ENCODE results near the gene DCAF8. TPM values are rescaled to one million over a fixed set of nuclear protein-coding genes. Genes with fewer than 3 reads are reported as not detected.

DCAF8 gene
- total and polyA plus RNA-seq, 2 of the 4 experiments (the other 2 are of a cell fraction), result 83.3 to 83.8 TPM

GRCh38 chr1:160264795-160265307, 2.5 kb upstream of the DCAF8 start:
- Histone ChIP-seq H3K9ac (ENCODE audit: low read depth, low read length) (no peak overlapping the region), H2BK5ac (ENCODE audit: low read depth, low read length, poor library complexity, severe bottlenecking) (no peak overlapping the region), H4K20me1 (ENCODE audit: insufficient read depth, low read length) (peaks cover 10% of the 10 kb centered on the region; the same call in 1 of the 2 replicates), H2BK20ac (ENCODE audit: low read depth, low read length) (no peak overlapping the region), H4K91ac (ENCODE audit: insufficient read depth, low read depth, low read length) (no peak overlapping the region), H2BK15ac (ENCODE audit: low read depth, low read length) (no peak overlapping the region), H3K9me1 (ENCODE audit: insufficient read depth, low read length) (no peaks in the 10 kb centered on the region), H3K27me3 (ENCODE audit: control insufficient read depth, insufficient read depth, low read length) (no peaks in the 10 kb centered on the region), H2AFZ (replicated peaks; ENCODE audit: low read length, poor library complexity) (no peak overlapping the region), H3K4ac (ENCODE audit: low read depth, low read length) (no peak overlapping the region), H3K4me2 (ENCODE audit: low read depth, low read length) (no peak overlapping the region), H3K9me3 (ENCODE audit: control insufficient read depth, insufficient read depth, low read length) (no peaks in the 10 kb centered on the region), H3K14ac (replicated peaks; ENCODE audit: low read depth, low read length) (no peak overlapping the region), H3K79me1 (ENCODE audit: low read depth in 1 of 2, low read length in 2 of 2) (peaks cover 3 to 19% of the 10 kb centered on the region in 2 experiments; a peak in 2 of 4 replicates), H3K56ac (ENCODE audit: extremely low read depth, insufficient read depth, low read length) (no peak overlapping the region), H2AK9ac (replicated peaks; ENCODE audit: low read depth, low read length, poor library complexity) (no peak overlapping the region), H2BK120ac (ENCODE audit: low read depth, low read length) (no peak overlapping the region), H3K18ac (ENCODE audit: low read depth, low read length) (no peak overlapping the region), H3K36me3 (ENCODE audit: control insufficient read depth, insufficient read depth, low read length) (no peaks in the 10 kb centered on the region), H4K8ac (ENCODE audit: low read depth in 2 of 2, low read length in 2 of 2) (no peak overlapping the region), H4K5ac (ENCODE audit: low read depth, low read length) (no peak overlapping the region), H3K27ac (ENCODE audit: insufficient read depth, low read length) (no peak overlapping the region), H3K23ac (ENCODE audit: low read depth, low read length) (no peak overlapping the region), H3K4me3 (ENCODE audit: insufficient read depth, low read depth, low read length) (no peak overlapping the region), H3K4me1 (ENCODE audit: control insufficient read depth, insufficient read depth, low read length) (no peaks in the 10 kb centered on the region), H2AK5ac (ENCODE audit: low read depth, low read length) (no peak overlapping the region)
- POLR2A ChIA-PET (ENCODE audit: unreplicated experiment), result no interaction called here
- in situ Hi-C loops (cut with MboI; ENCODE audit: low sequenced_read_pairs) (no loop called here), intact Hi-C loops (cut with micrococcal nuclease) (no loop called here), dilution Hi-C loops (cut with HindIII; ENCODE audit: low sequenced_read_pairs, unreplicated experiment) (no loop called here)
- WGBS, 2 experiments (ENCODE audit: extremely low coverage in 2 of 2, insufficient read length in 1 of 2), result 67% methylated on average over 1 of the region's 4 CpGs; no CpG with 5 or more reads in 1 of the 2 experiments
- no TSS peak for BruUV-seq (replicated peaks)
- DNase-seq (no peak), ATAC-seq (ENCODE audit: low read depth) (no peak)
- no peak for TF ChIP-seq CHD1 (IDR thresholded peaks at IDR 0.05; ENCODE audit: low read depth, low read length)
- TF ChIP-seq RCOR1 (IDR thresholded peaks at IDR 0.05; ENCODE audit: insufficient replicate concordance, low read length), result no peak
- TF ChIP-seq RAD21 (IDR thresholded peaks at IDR 0.05; ENCODE audit: low read length), result no peak
- TF ChIP-seq POLR2A (IDR thresholded peaks at IDR 0.05; ENCODE audit: low read depth, low read length), result no peak
- no peak for TF ChIP-seq MAZ (IDR thresholded peaks at IDR 0.05; ENCODE audit: borderline replicate concordance, low read depth, low read length)
- no peak for TF ChIP-seq ELK1 (IDR thresholded peaks at IDR 0.05; ENCODE audit: borderline replicate concordance, low read depth, low read length)
- no peak for TF ChIP-seq BHLHE40 (IDR thresholded peaks at IDR 0.05; ENCODE audit: low read depth, low read length)
- TF ChIP-seq CEBPB (IDR thresholded peaks at IDR 0.05; ENCODE audit: low read depth, low read length), result no peak
- CTCF ChIA-PET, result interaction anchor here (0.7 kb wide), 1 partner anchor 20 kb away, joined by 3 read pairs; no protein-coding TSS in a partner anchor

Measured in IMR-90 (cell line).